ENCODE data around the gene PEDS1.

GRCh38 chr20:50112512-50113419 lies 40.8 kb downstream of the PEDS1 start, which contains the start of gene UBE2V1:
- TF ChIP-seq POLR2A (IDR thresholded peaks at IDR 0.05; ENCODE audit: low read depth, low read length) (peak; percentile 84), RFX5 (IDR thresholded peaks at IDR 0.05; ENCODE audit: low read depth, low read length) (no peak), MXI1 (IDR thresholded peaks at IDR 0.05; ENCODE audit: borderline replicate concordance, low read depth, low read length) (0 out of 2 replicates have a peak, but pooled peaks have one; percentile 15), FOS (IDR thresholded peaks at IDR 0.05; ENCODE audit: low read depth, low read length) (0 out of 2 replicates have a peak, but pooled peaks have one; percentile 2)
- TF ChIP-seq, protein P1, sequence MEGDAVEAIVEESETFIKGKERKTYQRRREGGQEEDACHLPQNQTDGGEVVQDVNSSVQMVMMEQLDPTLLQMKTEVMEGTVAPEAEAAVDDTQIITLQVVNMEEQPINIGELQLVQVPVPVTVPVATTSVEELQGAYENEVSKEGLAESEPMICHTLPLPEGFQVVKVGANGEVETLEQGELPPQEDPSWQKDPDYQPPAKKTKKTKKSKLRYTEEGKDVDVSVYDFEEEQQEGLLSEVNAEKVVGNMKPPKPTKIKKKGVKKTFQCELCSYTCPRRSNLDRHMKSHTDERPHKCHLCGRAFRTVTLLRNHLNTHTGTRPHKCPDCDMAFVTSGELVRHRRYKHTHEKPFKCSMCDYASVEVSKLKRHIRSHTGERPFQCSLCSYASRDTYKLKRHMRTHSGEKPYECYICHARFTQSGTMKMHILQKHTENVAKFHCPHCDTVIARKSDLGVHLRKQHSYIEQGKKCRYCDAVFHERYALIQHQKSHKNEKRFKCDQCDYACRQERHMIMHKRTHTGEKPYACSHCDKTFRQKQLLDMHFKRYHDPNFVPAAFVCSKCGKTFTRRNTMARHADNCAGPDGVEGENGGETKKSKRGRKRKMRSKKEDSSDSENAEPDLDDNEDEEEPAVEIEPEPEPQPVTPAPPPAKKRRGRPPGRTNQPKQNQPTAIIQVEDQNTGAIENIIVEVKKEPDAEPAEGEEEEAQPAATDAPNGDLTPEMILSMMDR (conservative IDR thresholded peaks at IDR 0.05; ENCODE audit: low read depth, low read length), result no peak; the same call in none of the 2 replicates
- TF ChIP-seq, protein P2, sequence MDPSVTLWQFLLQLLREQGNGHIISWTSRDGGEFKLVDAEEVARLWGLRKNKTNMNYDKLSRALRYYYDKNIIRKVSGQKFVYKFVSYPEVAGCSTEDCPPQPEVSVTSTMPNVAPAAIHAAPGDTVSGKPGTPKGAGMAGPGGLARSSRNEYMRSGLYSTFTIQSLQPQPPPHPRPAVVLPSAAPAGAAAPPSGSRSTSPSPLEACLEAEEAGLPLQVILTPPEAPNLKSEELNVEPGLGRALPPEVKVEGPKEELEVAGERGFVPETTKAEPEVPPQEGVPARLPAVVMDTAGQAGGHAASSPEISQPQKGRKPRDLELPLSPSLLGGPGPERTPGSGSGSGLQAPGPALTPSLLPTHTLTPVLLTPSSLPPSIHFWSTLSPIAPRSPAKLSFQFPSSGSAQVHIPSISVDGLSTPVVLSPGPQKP (IDR thresholded peaks at IDR 0.05; ENCODE audit: borderline replicate concordance, low read depth, low read length), result no peak

Measured in IMR-90 (cell line).